ENCODE data around the gene BCAS1.
A peak's percentile ranks its signal among the peaks of the same experiment; 100 is the strongest.

BCAS1 gene

DNA sequence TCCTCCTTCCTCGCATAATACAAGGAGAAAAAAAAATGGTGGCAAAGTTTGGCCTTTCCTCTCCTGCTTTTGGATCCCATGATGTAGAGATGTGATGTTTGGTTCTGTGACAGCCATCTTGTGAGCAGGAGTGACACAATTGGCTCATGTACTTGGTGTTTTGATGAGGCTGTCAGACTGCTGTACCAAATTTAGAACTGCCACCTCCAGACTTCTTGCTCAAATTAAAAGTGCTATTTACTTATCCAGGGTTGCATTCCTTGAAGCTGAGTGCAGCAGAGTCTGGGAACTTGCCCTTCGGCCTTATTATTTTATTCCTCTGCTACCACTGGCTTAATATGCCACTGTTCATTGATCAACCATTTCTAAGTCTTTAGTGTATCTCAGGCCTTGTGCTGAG is 21.9 kb downstream of the BCAS1 start:
- DNase-seq (ENCODE audit: low read depth): no peak

DNA sequence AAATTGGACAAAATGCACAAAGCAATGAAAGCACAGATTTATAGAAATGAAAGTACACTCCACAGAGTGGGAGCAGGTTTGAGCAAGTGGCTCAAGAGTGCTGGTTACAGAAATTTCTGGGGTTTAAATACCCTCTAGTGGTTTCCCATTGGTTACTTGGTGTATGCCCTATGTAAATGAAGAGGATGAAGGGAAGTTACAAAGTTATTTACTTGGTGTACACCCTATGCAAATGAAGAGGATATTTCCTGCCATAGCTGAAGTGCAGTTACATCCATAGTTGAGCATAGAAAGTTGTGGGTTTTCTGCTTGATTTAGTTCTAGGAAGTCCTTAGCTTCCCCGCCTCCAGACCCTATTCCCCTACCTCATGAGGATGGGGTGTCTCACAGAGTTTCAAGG is 22.7 kb downstream of the BCAS1 start:
- no peak for DNase-seq (ENCODE audit: low read depth)

DNA sequence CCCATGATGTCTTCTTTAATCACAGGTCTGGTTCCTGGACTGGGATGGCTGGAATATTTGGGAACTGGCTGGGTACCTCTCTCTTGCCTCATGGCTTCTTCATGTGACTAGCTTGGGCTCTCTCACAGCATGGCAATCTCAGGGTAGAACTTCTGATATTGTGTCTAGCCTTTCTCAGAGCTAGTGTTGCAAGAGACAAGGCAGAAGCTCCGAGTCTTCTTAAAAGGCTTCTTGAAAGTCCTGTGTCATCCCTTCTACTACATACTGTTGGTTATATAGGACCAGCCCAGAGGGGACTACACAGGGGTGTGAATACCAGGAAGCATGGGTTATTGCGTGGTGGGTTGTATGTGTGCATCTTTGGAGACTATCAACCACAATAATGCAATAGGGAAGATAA is 23.3 kb downstream of the BCAS1 start:
- no peak for DNase-seq (ENCODE audit: low read depth)

DNA sequence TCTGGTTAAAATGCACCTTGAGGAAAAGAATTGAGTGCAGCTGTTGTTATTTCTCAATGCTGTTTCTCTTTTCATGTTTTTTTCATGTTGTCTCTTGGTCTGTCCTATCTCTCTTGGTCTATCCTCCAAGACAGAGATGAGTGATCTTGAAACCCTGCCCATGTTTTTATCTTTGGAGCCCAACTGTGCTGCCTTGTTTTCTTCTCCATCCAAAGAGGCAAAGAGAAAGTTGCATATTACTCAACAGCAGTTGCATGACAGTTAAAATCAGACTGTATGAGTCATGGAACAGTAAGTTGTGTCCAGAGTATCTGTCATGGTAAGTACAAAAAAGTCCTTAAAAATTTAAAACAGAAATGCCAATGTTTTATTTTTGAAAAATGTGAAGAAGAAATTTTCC is 26.2 kb downstream of the BCAS1 start:
- peak; percentile 89 for DNase-seq (ENCODE audit: low read depth)

DNA sequence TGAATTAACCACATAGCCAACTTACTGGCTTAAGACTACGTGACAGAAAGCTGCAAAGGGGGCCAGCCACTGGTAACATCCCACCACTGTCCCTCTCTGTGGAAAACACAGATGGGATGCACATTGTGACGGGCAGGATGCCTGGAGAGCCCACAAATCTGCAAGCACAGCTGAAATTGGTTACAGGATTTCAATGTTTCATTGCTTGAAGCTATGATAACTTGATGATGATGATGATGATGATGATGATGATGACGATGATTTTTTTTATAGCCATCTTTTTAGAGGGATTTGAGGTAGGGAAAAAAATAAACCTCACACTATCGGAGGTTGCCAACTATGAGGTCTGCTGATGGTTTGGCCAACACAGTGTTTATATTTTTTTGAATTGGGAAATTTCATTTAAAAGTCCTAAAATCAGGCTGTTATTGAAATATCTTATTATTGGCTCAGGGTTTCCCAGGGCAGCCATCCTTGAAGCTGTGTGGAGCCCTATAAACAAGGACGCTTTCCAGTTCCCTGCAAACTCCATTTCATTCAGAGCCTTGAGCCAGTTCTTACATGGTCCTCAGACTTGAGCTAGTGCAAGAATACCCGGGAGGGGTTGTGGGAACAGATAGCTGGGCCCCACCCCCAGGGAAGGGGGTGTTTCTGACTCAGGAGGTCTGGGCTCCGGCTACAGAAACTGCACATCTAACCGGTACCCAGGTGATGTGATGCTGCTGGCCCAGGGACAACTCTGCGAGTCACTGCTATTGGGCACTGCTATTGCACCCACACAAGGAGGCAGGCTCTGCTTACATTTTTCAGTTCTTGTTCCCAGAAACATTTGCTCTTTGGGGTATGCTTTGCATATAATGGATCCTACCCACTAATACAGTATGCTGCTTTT is 27.1 kb downstream of the BCAS1 start:
- DNase-seq (ENCODE audit: low read depth): no peak

DNA sequence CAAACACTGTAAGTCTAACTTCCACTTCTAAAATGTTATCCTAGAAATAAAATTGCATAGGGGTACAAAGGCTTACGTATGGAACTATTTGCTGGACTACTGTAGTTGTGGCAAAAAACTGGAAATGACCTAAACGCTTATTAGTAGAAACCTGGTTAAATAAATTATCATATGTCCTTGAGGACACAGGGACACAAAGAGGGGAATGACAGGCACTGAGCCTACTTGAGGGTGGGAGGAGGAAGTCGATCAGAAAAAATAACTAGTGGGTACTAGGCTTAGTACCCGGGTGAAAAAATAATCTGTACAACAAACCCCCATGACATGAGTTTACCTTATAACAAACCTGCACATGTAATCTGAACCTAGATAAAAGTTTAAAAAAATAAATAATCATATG is 28.4 kb downstream of the BCAS1 start:
- DNase-seq (ENCODE audit: low read depth): no peak

DNA sequence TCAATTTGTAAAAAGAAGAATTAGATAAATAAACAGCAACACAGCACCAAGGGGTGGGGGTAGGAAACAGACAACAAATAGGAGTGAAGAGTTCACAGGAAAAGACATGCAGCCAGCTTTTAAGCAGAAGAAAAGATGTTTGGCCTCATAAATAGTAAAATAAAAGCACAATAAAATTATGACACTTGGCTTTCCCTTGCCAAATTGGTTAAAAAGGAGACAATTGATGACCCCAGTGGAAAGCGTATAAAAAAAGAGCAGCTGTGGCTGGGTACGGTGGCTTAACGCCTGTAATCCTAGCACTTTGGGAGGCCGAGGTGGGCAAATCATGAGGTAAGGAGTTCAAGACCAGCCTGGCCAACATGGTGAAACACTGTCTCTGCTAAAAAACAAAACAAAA is 29.1 kb downstream of the BCAS1 start:
- no peak for DNase-seq (ENCODE audit: low read depth)

DNA sequence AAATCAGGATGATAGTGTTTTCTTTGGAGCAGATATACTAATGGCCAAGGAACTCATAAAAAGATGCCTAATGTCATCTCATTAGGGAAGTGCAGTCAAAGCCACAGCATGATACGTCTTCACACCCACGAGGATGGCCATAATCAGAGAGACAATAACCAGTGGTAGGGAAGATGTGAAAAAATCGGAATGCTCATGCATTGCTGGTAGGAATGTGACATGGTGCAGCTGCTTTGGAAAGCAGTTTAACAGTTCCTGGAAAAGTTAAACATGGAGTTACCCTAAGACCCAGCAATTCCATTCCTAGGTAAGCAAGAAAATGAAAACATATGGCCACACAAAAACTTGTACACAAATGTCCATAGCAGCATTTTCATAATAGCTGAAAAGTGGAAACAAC is 29.9 kb downstream of the BCAS1 start:
- DNase-seq (ENCODE audit: low read depth): no peak

DNA sequence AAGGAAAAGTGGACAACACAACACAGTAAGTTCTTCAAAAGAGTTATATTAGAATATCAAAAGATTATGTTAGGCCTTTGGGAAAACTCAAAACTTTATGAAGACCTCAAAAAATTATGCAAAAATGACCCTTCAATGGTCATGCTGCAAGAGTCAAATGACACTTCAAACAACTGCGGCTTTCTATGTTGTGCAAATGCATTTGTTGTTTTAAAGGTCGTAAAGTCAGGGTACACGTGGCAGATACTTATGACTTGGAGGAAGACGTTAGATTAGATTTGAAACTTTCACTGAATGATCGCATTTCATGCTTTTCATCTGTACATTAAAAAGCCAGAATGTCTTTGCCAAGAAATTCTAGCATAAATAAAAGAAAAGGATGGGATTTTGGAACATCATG is 31.4 kb downstream of the BCAS1 start:
- DNase-seq (ENCODE audit: low read depth): no peak

DNA sequence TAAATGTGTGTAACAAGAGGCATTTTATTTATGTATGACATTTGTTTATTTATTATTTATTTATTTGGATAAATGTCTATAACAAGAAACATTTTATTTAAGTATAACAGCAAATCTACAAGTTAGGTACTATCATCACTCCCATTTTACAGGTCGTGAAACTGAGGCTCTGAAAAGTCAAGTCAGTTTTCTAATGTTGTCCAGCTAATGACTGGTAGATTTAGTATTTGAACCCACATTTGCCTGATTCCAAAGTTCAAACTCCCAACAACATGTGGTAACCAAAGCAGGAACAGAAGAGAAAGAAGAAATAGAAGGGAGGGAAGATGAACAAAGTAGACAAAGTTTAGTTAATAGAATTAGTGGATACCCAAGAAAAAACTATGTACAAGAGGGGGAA is 32.9 kb downstream of the BCAS1 start:
- no peak for DNase-seq (ENCODE audit: low read depth)

DNA sequence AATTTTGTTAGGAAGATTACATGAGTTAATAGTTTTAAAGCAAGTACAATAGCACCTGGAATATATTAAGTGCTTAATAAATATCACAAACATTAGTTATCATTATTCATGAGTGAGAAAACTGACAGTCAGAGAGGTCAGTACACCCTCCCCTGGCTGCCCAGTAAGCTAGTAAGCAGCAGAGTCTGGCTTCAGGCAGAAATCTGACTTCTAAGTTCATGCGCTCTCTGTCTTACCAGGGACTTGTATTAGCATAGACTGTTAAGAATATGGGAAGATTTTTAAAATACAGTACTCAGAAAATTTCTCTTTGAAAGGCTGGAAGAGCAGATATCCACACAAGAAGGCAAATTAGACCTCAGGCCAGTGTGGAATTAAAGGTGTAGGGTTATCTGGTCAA is 40.8 kb downstream of the BCAS1 start:
- DNase-seq (ENCODE audit: low read depth): no peak

DNA sequence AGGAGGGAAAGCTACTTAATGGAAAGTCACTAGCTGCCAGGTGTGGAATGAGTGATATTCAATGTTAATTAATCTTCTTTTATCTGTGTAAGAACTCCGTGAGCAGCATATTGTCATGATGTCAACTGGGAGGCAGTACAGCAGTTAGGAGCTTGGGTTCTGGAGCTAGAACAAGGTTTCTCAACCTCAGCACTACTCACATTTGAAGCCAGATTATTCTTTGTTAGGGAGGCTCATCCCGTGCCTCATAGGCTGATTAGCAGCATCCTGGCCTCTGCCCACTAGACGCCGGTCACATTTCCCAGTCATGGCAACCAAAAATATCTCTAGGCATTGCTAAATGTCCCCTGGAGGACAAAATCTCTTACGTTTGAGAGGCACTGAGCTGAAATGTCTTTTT is 41.2 kb downstream of the BCAS1 start:
- no peak for DNase-seq (ENCODE audit: low read depth)

DNA sequence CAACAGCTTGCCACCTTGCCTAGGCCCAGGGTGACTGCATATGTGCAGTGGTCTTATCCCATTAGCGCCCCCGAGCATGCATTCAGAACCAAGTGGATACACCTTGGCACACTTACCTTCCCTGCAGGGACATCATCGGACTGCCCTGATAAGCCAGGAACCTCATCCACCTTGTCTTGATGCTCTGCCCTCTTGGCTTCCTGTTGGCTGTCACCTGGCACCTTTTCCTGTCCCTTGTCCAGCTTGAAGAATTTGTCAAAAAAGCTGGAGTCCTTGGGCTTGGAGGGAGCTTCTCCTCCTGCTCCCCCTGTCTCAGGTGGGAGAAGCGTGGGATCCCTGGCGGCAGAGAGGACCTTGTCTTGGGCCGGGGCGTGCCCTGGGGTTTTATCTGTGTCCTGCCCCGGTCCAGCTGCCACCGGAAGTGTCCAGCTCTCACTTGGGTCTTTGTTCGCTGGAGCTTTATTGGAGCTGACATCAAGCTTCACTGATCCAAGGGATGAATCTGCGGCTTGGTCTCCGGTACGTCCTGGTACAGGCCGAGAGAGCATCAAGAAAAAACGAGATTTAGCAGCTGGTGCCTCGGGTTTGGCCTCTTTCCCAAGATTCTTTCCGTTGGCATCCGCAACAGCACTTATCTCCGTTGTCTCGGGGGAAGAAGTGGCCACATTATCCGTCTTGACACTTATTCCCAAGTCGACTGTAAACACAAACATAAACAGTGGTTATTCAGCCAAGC is 42.0 kb downstream of the BCAS1 start:
- DNase-seq (ENCODE audit: low read depth): no peak

DNA sequence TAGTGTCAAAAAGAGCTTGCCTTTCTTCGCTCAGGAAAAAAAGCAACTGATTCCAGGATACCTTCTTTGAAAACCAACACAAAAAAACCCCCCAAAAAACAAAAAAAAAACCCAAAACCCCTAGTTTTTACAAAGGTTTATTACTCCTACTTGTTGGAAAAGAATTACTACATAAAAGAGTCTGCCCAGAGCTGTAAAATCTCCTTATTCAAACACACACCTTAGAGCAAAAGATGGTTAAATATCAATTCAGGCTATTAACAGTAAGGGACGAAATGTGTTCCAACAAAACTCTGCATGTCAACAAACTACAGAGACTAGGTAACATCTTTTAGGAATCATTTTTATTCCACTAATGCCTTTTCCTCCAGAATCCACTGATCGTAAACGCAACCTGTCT is 42.7 kb downstream of the BCAS1 start:
- DNase-seq (ENCODE audit: low read depth): no peak

DNA sequence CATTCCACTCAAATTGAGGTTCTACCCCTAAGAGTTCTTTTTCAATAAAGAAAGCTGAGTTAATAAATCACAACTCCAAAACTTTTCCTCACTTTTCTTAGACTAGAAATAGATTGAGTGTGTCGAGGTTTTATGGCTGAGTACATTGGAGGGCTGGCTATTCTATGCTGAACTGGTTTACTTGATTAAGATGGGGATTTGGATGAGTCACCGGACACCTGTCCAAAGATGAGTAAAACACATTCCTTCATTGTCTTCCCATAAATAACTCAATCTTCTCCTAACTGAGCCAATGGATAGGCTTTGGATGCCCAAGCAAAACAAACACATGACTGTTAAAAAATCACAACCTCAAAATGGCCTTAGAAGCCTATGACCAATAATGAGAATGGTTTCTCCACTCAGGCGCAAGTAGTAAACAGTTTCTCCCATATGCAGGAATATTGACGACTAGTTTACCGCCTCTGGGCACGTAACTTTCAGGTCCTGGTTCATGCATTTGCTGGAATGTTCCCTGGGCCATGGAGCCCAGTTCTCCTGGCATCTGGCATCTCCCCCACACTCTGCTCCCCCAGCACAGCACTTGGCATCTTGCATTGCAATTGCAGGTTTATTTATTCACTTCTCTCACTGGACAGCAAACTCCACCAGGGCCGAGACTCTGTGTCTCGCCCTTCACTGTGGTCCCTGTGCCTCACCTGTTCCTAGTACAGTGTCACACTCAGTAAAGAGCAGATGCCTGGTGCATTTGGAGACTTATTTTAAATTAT is 43.9 kb downstream of the BCAS1 start:
- DNase-seq (ENCODE audit: low read depth): no peak

DNA sequence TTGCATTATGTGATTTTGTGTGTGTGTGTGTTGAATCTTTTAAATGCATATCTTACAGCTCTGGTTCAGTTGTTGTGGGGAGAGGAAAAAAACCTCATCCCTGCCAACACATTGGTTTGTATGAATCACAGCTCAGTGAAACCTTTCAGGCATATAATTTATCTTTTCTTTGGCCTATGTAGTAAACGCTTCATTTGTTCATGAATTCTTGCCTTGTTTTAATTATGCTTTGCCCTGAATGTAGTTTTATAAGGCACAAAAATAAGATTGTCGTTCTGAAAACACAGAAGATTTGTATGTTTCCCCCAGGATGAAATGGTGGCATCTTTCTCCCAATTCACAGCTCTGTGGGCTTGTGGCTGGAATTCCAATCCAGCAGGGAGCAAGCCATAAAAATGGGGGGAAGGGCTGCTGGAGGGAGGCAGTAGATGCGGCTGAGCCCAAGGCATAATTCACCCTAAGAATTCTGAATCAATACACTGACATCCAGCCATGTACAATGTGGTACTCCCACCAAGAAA is 45.1 kb downstream of the BCAS1 start:
- DNase-seq (ENCODE audit: low read depth): peak; percentile 69

DNA sequence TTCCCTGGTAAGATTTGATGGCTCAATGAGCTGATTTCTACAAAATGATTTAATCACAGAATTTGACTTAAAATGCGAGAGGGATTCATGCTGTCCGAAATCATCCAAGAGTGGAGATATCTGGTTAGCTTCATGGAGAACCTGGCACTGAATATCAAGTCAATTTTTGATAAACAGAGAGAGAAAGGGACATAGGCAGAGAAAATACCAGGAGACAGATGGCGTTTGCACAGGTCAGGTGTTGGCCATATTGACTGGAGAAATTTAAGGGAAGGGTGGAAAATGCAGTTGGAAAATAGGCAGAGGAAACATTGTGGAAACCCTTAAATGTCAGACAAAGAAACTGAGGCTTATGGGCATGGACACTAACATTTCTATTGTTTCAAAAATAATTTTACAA is 47.0 kb downstream of the BCAS1 start:
- no peak for DNase-seq (ENCODE audit: low read depth)

DNA sequence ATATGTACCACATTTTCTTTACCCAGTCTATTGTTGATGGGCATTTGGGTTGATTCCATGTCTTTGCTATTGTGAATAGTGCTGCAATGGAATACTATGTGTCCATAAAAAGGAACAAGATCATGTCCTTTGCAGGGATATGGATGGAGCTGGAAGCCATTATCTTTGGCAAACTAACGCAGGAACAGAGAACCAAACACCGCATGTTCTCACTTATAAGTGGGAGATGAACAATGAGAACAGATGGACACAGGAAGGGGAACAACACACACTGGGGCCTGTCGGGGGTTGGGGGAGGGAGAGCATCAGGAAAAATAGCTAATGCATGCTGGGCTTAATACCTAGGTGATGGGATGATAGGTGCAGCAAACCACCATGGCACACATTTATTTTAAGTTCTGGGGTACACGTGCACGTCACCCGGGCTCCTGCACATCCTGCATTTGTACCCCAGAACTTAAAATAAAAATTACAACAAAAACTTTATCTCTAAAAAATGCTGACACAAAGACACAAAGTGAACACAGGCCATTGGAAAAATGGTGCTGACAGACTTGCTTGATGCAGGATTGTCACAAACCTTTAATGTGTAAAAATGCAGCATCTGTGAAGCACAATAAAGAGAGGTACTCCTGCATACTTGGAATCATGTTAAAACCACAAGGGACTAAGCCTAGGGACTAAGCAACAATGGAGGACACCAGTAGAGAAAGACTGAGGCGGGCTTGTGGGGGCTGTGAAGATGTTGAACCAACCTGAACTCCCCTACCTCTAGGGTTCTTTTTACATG is 48.8 kb downstream of the BCAS1 start:
- no peak for DNase-seq (ENCODE audit: low read depth)

DNA sequence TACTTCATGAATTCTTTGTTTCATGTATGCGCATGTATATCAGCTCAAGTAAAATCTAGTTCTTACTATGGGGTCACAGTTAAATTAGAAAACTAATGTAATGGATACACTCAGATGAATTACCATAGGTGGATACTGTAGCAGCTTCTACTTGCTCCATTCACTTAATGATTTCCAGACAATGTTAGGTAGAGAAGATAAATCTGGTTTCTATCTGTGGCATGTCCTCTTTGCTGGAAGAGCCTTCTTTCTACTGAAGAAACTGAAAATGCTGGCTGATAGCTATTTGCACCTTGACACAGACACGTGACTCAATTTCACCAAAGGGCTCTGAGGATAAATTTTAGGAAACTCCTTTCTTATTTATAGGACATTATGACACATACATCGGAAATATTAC is 49.5 kb downstream of the BCAS1 start:
- DNase-seq (ENCODE audit: low read depth): no peak

DNA sequence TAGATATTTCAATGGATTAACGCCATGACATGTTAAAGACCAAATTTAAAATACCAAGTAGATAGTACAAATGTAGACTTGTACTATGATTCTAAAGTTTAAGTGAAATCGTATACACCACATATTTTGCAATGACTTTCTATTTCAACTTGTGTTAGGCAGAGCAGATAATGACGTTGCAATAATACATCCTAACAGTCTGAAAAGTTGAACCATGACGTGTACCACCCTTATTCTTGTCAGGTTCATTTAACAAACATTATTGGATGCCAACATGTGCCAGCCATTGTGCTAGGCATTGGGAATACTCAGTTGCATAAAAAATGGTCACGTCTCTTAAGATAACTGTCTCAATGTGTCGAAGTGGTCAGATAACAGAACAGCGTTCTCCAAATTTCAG is 50.0 kb downstream of the BCAS1 start:
- DNase-seq (ENCODE audit: low read depth): no peak

DNA sequence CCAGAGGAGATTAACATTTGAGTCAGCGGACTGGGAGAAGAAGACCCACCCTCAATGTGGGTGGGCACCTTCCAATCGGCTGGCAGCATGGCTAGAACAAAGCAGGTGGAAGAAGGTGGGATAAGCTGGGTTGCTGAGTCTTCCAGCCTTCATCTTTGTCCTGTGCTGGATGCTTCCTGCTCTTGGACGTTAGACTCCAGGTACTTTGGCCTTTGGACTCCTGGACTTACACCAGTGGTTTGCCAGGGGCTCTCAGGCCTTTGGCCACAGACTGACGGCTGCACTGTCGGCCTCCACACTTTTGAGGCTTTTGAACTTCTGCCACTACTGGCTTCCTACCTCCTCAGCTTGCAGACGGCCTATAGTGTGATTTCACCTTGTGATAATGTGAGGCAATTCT is 50.8 kb downstream of the BCAS1 start:
- no peak for DNase-seq (ENCODE audit: low read depth)

DNA sequence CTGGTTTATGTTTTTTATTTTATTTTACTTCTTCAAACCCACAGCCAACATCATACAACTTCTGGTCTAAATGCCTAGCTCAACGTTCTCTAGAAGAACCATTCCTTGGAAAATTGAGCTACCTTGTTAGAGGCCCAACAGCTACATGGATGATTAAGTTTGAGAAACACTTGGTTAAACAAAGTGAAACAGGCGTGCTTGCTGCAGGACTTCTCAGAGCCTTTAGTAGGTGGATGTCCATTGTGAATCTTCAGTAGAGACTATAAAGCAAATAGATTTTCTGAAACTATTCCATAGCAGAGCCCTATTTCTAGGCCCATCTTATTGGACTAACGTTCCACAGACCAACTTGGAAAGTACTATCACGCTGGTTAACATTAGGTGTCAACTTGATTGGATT is 51.3 kb downstream of the BCAS1 start:
- DNase-seq (ENCODE audit: low read depth): no peak

Data from GM04503 (cell line).